A673 (cell line): ENCODE measurements around the gene CHCHD6. TPM values are rescaled to one million over a fixed set of nuclear protein-coding genes. Genes with fewer than 3 reads are reported as not detected.

Source experiments
- BruUV-seq: library from RNA; stranded (reverse); fragments of 400-500 nt; replicated peaks from 2 replicates; lab custom pipeline; 2021; lab: Mats Ljungman, UMichigan
- CTCF ChIA-PET: fragments of 300-600 bp; sonication (Branson Sonifier 250); formaldehyde crosslinking; loops from one replicate; lab custom pipeline; 2022; ENCODE audit warnings: antibody characterized with exemption; lab: Charles Lee
- POLR2A ChIA-PET: fragments of 300-600 bp; sonication (Branson Sonifier 250); formaldehyde crosslinking; loops from one replicate; lab custom pipeline; 2022; ENCODE audit warnings: antibody characterized with exemption; ENCODE audit not compliant: low non-redundant PET; lab: Charles Lee
- DNase-seq: peaks from one replicate; pipeline ENCODE4 v3.0.0-alpha.2; 2015; ENCODE audit warnings: low spot score
- H3K27ac ChIP-seq: fragments of 200-600 bp; sonication (generic); 2 replicates; pipeline ENCODE4 v1.5.1; 2016; ENCODE audit warnings: mixed run types, low read depth, mild to moderate bottlenecking, mixed read lengths, antibody characterized with exemption, low read length; ENCODE audit not compliant: poor library complexity, severe bottlenecking
- H3K27me3 ChIP-seq: fragments of 200-600 bp; sonication (generic); replicated peaks from 2 replicates; pipeline ENCODE4 v1.6.1; 2017; ENCODE audit warnings: mixed run types, low read depth, mild to moderate bottlenecking, mixed read lengths, antibody characterized with exemption, low read length; ENCODE audit not compliant: insufficient read depth, poor library complexity
- H3K36me3 ChIP-seq: fragments of 200-600 bp; sonication (generic); 2 replicates; pipeline ENCODE4 v1.6.1; 2016; ENCODE audit warnings: mixed run types, mild to moderate bottlenecking, mixed read lengths, antibody characterized with exemption, low read length; ENCODE audit not compliant: insufficient read depth, poor library complexity, severe bottlenecking
- H3K4me1 ChIP-seq: fragments of 200-600 bp; sonication (generic); 2 replicates; pipeline ENCODE4 v1.6.1; 2017; ENCODE audit warnings: mixed run types, mild to moderate bottlenecking, mixed read lengths, antibody characterized with exemption, low read length; ENCODE audit not compliant: insufficient read depth, poor library complexity, severe bottlenecking
- H3K4me3 ChIP-seq: fragments of 200-600 bp; sonication (generic); 2 replicates; pipeline ENCODE4 v1.5.1; 2016; ENCODE audit warnings: low read depth, mixed run types, mild to moderate bottlenecking, mixed read lengths, low read length; ENCODE audit not compliant: poor library complexity, severe bottlenecking
- H3K9me3 ChIP-seq: fragments of 200-600 bp; sonication (generic); 2 replicates; pipeline ENCODE4 v1.6.1; 2016; ENCODE audit warnings: mixed run types, low read depth, mild to moderate bottlenecking, mixed read lengths, antibody characterized with exemption, low read length; ENCODE audit not compliant: poor library complexity, severe bottlenecking
- EZH2 ChIP-seq: fragments of 200-600 bp; sonication (generic); IDR thresholded peaks from 2 replicates; pipeline ENCODE4 v1.6.1; 2017; ENCODE audit warnings: borderline replicate concordance, low read depth, mild to moderate bottlenecking, mixed read lengths, antibody characterized with exemption, low read length; ENCODE audit not compliant: poor library complexity, severe bottlenecking
- intact Hi-C: fragments of 100-400 bp; cut with micrococcal nuclease; formaldehyde crosslinking; loops from one replicate; pipeline ENCODE4 v1.10.0; 2022; ENCODE audit not compliant: unreplicated experiment
- total RNA-seq: library from RNA; stranded (reverse); gene quantifications from 2 replicates; pipeline ENCODE4 v1.2.3, GENCODE V29; 2021
- TF ChIP-seq, protein P1 (sequence below): fragments of 300-800, 200-600 bp; sonication (generic); conservative IDR thresholded peaks from 2 replicates; pipeline ENCODE4 v1.5.1; 2017; ENCODE audit warnings: low read depth, mild to moderate bottlenecking, antibody characterized with exemption, low read length, moderate library complexity, mixed read lengths

CHCHD6 gene
- total RNA-seq, 1 experiment from 2014 or later, result 23.3 TPM

DNA sequence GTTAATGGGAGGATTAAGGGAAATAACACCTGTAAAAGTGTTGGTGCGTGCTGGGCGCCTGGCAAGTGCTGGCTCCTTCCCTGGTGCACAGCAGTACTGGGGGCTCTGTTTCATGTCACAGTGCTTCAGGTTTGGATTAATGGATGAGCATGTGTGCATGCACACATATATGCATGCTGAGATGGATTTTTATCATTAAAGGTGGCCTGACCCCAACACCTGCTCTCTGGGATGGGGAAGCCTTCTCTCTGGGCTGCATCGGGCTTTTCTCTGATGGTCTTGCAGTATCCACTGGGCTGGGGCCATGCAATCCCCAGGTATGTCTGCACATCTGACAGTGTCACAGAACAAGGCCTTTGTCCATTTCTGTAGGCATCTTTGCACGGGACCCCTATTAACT, 151.3 kb downstream of the CHCHD6 start:
- H3K36me3 ChIP-seq, result no peaks in the 10 kb centered on the region
- H3K27me3 ChIP-seq, result no peaks in the 10 kb centered on the region
- TF ChIP-seq EZH2, result no peak
- TF ChIP-seq, protein P1, sequence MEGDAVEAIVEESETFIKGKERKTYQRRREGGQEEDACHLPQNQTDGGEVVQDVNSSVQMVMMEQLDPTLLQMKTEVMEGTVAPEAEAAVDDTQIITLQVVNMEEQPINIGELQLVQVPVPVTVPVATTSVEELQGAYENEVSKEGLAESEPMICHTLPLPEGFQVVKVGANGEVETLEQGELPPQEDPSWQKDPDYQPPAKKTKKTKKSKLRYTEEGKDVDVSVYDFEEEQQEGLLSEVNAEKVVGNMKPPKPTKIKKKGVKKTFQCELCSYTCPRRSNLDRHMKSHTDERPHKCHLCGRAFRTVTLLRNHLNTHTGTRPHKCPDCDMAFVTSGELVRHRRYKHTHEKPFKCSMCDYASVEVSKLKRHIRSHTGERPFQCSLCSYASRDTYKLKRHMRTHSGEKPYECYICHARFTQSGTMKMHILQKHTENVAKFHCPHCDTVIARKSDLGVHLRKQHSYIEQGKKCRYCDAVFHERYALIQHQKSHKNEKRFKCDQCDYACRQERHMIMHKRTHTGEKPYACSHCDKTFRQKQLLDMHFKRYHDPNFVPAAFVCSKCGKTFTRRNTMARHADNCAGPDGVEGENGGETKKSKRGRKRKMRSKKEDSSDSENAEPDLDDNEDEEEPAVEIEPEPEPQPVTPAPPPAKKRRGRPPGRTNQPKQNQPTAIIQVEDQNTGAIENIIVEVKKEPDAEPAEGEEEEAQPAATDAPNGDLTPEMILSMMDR, result no peak
- no peak overlapping the region for H3K27ac ChIP-seq
- H3K4me1 ChIP-seq, result no peaks in the 10 kb centered on the region
- no peaks in the 10 kb centered on the region for H3K9me3 ChIP-seq
- POLR2A ChIA-PET, result no interaction called here
- no peak overlapping the region for H3K4me3 ChIP-seq
- no TSS peak for BruUV-seq
- intact Hi-C loops, result no loop called here
- DNase-seq, result no peak
- CTCF ChIA-PET, result no interaction called here

DNA sequence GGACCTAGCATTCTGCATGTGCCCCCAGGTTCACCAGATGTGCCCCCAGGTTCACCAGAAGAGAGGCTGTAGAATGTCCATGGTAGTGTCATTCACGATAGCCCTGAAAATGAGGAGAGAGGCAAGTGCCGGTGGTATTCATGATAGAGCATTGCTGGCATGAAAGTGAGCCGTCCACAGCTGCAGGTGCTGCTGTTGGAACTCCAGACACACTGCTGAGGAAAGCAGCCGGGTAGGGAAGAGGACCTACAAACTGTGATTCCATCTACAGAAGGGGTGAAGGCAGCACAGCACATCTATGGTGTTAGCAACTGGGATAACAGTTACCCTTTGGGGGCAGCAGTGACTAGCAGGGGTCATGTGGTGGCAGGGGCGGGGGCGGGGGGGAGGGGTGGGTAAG, 153.9 kb downstream of the CHCHD6 start:
- TF ChIP-seq EZH2, result no peak
- TF ChIP-seq, protein P1, result no peak
- no peaks in the 10 kb centered on the region for H3K9me3 ChIP-seq
- H3K27ac ChIP-seq, result no peak overlapping the region
- BruUV-seq, result no TSS peak
- no peaks in the 10 kb centered on the region for H3K27me3 ChIP-seq
- ChIA-PET POLR2A (no interaction called here), CTCF (no interaction called here)
- no peak overlapping the region for H3K4me3 ChIP-seq
- intact Hi-C loops, result no loop called here
- no peaks in the 10 kb centered on the region for H3K4me1 ChIP-seq
- no peak for DNase-seq
- no peaks in the 10 kb centered on the region for H3K36me3 ChIP-seq

DNA sequence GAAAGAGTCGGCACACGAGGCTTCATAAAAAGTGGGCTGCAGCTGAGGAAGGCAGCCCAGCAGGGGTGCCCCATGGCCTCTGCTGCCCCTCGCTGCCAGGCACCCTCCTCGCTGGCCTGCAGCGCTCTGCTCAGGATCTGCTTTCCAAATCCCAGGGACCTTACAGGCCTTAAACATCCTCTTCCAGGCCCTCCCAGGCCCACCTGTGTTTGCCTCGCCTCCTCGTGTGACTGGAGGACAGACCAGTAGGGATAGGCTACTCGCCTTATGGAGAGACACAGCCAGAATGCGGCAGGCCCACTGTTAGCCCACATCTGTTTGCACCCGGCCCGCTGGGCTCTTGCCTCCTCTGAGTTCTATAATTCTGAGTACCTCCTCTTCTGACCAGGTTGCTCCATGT, 154.4 kb downstream of the CHCHD6 start:
- no peak overlapping the region for H3K4me3 ChIP-seq
- BruUV-seq, result no TSS peak
- no peak for TF ChIP-seq EZH2
- TF ChIP-seq, protein P1, result no peak
- ChIA-PET CTCF (no interaction called here), POLR2A (no interaction called here)
- no peaks in the 10 kb centered on the region for H3K4me1 ChIP-seq
- H3K36me3 ChIP-seq, result no peaks in the 10 kb centered on the region
- H3K27me3 ChIP-seq, result no peaks in the 10 kb centered on the region
- H3K27ac ChIP-seq, result no peak overlapping the region
- intact Hi-C loops, result no loop called here
- no peak for DNase-seq
- H3K9me3 ChIP-seq, result no peaks in the 10 kb centered on the region
